Right atrium auricular region (tissue), 2 donors: ENCODE data around the gene FEV. TPM values are rescaled to one million over a fixed set of nuclear protein-coding genes. Genes with fewer than 3 reads are reported as not detected.

Experiments
- DNase-seq: peaks from one replicate; pipeline ENCODE4 v3.0.0-alpha.2; 2019; ENCODE audit warnings: low spot score
- H3K27ac ChIP-seq, 2 donors: fragments of 200-600 bp; sonication (generic); 1 replicate in 1 of 2; 2 replicates in 1 of 2; pipeline ENCODE4 v1.5.1; 2016 to 2019
- H3K27me3 ChIP-seq, 2 donors: fragments of 200-600 bp; sonication (generic); one replicate each; pipeline versions ENCODE4 v1.5.1 to v1.6.0; 2017 to 2019
- H3K36me3 ChIP-seq: fragments of 200-600 bp; sonication (generic); one replicate; pipeline ENCODE4 v1.5.1; 2016
- H3K4me1 ChIP-seq, 2 donors: fragments of 200-600 bp; sonication (generic); one replicate each; pipeline versions ENCODE4 v1.5.1 to v1.6.0; 2017 to 2019
- H3K4me3 ChIP-seq, 2 donors: fragments of 200-600 bp; sonication (generic); 1 replicate in 1 of 2; 2 replicates in 1 of 2; pipeline ENCODE4 v1.5.1; 2017 to 2019; ENCODE audit warnings: mild to moderate bottlenecking in 1 of 2, moderate library complexity in 1 of 2
- H3K9me3 ChIP-seq, 2 donors: fragments of 200-600 bp; sonication (generic); one replicate each; pipeline ENCODE4 v1.5.1; 2019
- CTCF ChIP-seq, 2 donors: fragments of 200-600 bp; sonication (generic); IDR thresholded peaks; one replicate each; pipeline ENCODE4 v1.5.1; 2019; ENCODE audit warnings: antibody characterized with exemption in 2 of 2
- total RNA-seq, 2 donors: library from RNA; depleted of rRNA; stranded (reverse); fragments of >200 nt; gene quantifications; one replicate each; pipeline ENCODE4 v1.1.0, GENCODE V29; 2016

FEV gene
- total RNA-seq, 2 donors from 2014 or later: not detected

DNA sequence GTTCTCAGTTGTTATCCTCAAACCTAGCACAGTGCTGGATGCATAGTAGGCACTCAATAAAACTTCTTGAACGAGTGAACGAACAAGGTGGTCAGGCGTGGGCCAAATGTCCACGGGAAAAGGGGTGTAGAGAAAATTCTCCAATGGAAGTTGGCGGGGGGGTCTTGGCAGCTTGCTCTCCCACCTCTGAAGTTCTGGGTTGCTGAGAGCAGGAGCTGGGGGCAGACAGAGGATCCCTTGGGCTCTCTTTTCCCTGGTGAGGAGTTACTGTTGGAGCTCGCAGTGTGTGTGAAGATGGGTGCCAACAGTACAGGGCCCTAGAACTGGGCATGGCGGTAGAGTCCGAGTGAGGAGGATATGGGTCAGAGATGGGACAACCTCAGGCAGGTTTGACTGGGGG, 10.6 kb upstream of the FEV start:
- H3K27me3 ChIP-seq: peaks cover 20 to 43% of the 10 kb centered on the region in 2 donors
- no peak overlapping the region for H3K27ac ChIP-seq
- H3K36me3 ChIP-seq: no peaks in the 10 kb centered on the region
- H3K4me1 ChIP-seq: peaks cover 0 to 27% of the 10 kb centered on the region in 2 donors
- no peak for TF ChIP-seq CTCF (IDR thresholded peaks at IDR 0.05)
- DNase-seq: no peak
- H3K4me3 ChIP-seq: no peak overlapping the region
- H3K9me3 ChIP-seq: no peaks in the 10 kb centered on the region

DNA sequence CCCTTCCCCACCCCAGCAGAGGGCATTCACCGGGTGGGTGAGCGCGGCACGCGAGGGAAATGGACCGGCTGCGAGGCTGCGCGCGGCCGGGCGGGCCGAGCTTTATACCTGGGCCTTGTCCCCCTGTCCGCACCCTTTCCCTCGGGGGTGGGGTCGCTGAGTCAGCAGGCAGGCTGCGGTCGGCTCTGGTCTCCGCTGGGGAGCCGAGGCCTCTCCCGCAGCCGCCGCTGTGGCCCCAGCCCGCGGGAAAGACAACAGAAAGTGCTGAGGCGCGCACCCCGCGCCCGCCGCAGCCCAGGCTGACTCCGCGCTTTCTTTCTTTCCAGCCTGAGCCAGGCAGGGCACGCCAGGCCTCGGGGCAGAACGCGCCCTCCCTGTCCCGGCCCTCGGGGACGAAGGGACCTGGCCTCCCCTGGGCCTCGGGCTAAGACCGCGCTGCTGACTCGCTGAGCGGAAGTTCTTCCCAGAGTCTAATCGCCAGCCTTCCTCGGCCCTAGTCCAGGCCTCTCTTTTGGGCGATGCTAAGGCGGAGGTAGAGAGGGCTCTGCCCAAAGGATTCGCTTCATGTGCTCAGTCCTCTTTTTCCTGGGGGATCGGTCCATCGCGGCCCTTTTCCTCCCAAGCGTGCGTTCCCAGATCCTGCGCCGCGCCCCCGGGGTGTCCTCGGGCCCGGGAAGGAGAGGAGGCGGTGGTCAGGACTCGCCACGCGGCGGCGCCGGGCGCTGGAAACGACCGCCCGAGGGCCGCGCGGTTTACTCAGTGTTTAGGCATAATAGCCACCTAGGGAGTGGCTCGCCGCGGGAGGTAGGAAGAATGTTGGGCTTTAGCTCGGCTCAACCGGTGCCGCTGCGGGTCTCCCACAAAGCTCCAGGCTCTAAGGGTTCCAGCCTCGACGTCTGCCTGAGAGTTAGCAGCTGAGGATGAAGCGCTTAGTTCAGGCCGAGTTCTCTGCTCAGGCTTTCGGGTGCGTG, 8.6 kb upstream of the FEV start, which contains the start of gene CRYBA2:
Gene CRYBA2 (minus strand): TSS at position 78 of the 971 bp plus-strand sequence. CDS start 246 bp downstream, outside the sequence.
- peaks cover 0 to 27% of the 10 kb centered on the region in 2 donors for H3K4me1 ChIP-seq
- H3K36me3 ChIP-seq: no peaks in the 10 kb centered on the region
- no peak within 1 kb of the TSS for H3K27ac ChIP-seq
- no peaks in the 10 kb centered on the region for H3K9me3 ChIP-seq
- no peak for DNase-seq
- H3K27me3 ChIP-seq: peaks cover 26 to 63% of the 10 kb centered on the region in 2 donors
- peak within 1 kb of the TSS in 1 of 2 donors; percentile 48 for H3K4me3 ChIP-seq
- TF ChIP-seq CTCF (IDR thresholded peaks at IDR 0.05): no peak

- Histone ChIP-seq H3K27ac (no peak overlapping the region), H3K36me3 (no peaks in the 10 kb centered on the region), H3K9me3 (no peaks in the 10 kb centered on the region), H3K27me3 (peaks cover 28 to 68% of the 10 kb centered on the region in 2 donors), H3K4me1 (peaks cover 0 to 27% of the 10 kb centered on the region in 2 donors), H3K4me3 (peak overlapping the region in 1 of 2 donors; percentile 48)
- DNase-seq: no peak
- no peak for TF ChIP-seq CTCF (IDR thresholded peaks at IDR 0.05)
These were observed 7.8 kb upstream of the FEV start for GRCh38 chr2:218992703-218993344.

GRCh38 chr2:218992196-218992595, 7.2 kb upstream of the FEV start:
- H3K9me3 ChIP-seq: no peaks in the 10 kb centered on the region
- H3K4me1 ChIP-seq: peaks cover 0 to 27% of the 10 kb centered on the region in 2 donors
- no peak for DNase-seq
- H3K4me3 ChIP-seq: no peak overlapping the region
- no peak overlapping the region for H3K27ac ChIP-seq
- peaks cover 30 to 74% of the 10 kb centered on the region in 2 donors for H3K27me3 ChIP-seq
- no peaks in the 10 kb centered on the region for H3K36me3 ChIP-seq
- no peak for TF ChIP-seq CTCF (IDR thresholded peaks at IDR 0.05)

DNA sequence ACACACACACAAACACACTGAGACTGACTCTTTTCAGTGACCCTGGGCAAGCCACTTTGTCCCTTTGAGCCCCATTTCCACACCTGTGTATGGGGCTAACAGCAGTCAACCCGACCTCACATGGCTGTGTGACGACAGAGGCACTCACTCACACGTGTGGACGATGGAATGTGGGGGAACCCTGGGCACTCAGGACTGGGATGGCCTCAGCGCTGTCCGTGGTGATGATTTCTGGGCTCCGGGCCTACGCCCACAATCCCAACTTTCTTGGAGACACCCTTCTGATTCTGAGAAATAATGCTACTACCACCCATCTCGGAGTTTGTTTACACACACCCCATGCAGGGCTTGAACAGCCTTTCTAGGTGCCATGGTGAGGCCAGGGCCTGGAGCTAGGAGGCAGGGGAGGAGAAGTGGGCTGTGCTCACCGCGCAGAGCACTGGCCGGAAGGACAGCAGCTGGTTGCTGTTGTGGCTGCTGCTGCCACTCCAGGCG, 6.7 kb upstream of the FEV start:
- Histone ChIP-seq H3K4me1 (peaks cover 0 to 27% of the 10 kb centered on the region in 2 donors), H3K9me3 (no peaks in the 10 kb centered on the region), H3K36me3 (no peaks in the 10 kb centered on the region), H3K4me3 (no peak overlapping the region), H3K27ac (no peak overlapping the region), H3K27me3 (peaks cover 35 to 79% of the 10 kb centered on the region in 2 donors)
- no peak for DNase-seq
- TF ChIP-seq CTCF (IDR thresholded peaks at IDR 0.05): no peak
